ELR (cell line): ENCODE data around the gene PADI3.
A peak's percentile ranks its signal among the peaks of the same experiment; 100 is the strongest.
"Not testable (repeated sequence)": the region's sequence is repeated elsewhere in the genome, so short reads cannot be mapped to it uniquely, and the experiment has no call there.

ENCODE experiments used
- DNase-seq: peaks from one replicate; pipeline ENCODE4 v3.0.0-alpha.2; 2015; ENCODE audit warnings: low read depth

Gene PADI3

GRCh38 chr1:17216078-17216477 lies 32.8 kb upstream of the PADI3 start:
- DNase-seq, result no peak

GRCh38 chr1:17217607-17218006 lies 31.3 kb upstream of the PADI3 start:
- no peak for DNase-seq

DNA sequence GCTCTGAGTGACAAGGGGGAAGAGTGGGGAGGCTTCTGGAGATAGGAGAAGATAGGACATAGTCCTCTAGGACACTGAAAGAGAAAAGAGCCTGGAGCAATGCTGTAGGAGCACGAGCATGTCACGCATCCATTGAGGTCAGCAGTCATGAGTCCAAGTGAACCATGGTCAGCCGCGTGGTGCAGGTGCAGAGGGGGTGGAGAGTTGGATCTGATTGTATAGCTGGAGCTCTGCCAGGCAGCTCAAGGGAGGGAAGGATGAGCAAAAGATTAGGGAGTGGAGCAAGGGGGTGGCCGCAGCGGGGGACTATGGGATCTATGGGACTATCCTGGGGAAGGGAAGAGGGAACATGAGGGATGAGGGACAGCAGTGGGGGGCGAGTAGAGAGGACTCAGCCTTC lies 30.0 kb upstream of the PADI3 start:
- no peak for DNase-seq

DNA sequence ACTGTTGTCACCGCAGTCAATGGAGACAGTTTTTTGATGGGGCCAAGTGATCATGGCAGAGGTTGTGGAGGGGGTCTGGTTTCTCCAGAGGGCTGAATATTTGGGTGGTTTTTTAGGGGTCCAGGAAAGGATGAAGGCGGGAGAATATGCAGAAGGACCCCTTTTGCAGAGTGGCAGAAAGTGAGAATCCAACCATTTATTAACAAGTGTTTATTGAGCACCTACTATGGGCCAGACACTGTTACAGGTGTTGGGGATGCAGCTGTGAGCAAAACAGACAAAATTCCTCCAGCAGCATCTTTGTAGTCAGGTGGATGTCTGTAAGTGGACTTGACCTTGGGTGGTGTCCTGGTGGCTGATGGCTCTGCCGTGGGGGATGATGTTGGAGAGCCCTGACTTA lies 28.6 kb upstream of the PADI3 start:
- DNase-seq, result no peak

DNA sequence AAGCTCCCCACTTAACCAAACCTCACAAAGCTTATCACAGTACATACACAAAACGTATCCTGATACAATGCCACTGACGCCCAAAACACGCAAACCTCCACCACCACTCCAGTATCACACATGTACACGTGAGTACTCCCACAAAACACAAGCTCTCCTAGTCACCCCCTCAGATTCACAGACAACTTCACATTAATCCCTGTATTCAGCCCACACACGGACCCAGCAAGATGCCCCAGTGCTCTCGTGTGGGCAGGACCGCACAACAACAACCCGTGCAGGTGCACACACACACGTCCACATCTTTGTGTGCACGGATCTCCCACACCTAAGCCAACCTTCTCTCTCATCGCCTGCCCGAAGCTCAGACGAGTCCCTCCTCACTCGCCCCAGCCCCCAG lies 26.3 kb upstream of the PADI3 start:
- no peak for DNase-seq

DNA sequence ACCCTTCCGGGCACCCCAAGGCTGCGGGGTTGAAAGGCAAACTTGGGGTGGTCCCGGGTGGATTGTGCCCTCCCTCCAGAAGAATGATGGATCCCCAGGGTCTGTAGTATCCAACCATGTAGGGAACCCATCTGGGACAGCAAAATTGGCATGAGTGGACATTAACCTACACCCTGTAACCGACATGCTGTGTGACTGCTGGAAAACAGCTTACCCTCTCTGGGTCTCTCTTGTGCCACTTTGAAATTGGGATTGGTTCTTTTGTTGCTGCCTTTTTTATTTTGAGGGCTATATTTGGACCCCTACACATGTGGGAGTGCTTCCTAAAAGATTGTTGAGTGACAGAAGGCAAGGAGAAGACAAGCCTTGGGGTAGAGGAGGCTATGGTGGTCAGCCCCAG lies 24.5 kb upstream of the PADI3 start:
- DNase-seq, result no peak

GRCh38 chr1:17225140-17225539 lies 23.8 kb upstream of the PADI3 start:
- no peak for DNase-seq

DNA sequence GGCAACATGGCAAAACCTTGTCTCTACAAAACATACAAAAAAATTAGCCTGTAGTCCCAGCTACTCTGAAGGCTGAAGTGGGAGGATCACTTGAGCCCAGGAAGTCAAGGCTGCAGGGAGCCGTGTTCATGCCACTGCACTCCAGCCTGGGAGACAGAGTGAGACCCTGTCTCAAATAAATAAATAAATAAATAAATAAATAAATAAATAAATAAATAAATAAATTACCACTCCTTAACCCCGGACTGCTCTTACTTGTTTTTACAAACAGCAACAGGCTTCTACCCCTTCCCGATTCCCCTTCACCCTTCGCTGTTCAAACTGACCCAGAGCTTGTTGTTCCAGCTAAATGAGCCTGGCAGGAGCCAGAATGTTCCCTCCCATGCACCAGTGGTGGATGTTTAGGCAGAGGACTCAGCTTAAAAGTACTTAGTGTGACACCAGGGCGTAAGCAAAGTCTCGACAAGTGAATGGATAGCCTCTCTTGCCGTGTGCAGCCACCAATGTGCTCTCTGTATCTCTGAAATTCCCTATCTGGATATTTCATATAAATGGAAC lies 21.5 kb upstream of the PADI3 start:
- no peak for DNase-seq

- no peak for DNase-seq
These were observed 20.3 kb upstream of the PADI3 start for GRCh38 chr1:17228619-17229018.

GRCh38 chr1:17229379-17229778 lies 19.5 kb upstream of the PADI3 start:
- no peak for DNase-seq

GRCh38 chr1:17230106-17230505 lies 18.8 kb upstream of the PADI3 start:
- DNase-seq, result no peak

GRCh38 chr1:17230671-17231310 lies 18.1 kb upstream of the PADI3 start:
- no peak for DNase-seq

GRCh38 chr1:17232759-17233661 lies 15.9 kb upstream of the PADI3 start:
- peak; percentile 93 for DNase-seq

- peak; percentile 97 for DNase-seq
These were observed 15.1 kb upstream of the PADI3 start for GRCh38 chr1:17233675-17234320.

- DNase-seq, result no peak
These were observed 14.5 kb upstream of the PADI3 start for GRCh38 chr1:17234405-17234804.

DNA sequence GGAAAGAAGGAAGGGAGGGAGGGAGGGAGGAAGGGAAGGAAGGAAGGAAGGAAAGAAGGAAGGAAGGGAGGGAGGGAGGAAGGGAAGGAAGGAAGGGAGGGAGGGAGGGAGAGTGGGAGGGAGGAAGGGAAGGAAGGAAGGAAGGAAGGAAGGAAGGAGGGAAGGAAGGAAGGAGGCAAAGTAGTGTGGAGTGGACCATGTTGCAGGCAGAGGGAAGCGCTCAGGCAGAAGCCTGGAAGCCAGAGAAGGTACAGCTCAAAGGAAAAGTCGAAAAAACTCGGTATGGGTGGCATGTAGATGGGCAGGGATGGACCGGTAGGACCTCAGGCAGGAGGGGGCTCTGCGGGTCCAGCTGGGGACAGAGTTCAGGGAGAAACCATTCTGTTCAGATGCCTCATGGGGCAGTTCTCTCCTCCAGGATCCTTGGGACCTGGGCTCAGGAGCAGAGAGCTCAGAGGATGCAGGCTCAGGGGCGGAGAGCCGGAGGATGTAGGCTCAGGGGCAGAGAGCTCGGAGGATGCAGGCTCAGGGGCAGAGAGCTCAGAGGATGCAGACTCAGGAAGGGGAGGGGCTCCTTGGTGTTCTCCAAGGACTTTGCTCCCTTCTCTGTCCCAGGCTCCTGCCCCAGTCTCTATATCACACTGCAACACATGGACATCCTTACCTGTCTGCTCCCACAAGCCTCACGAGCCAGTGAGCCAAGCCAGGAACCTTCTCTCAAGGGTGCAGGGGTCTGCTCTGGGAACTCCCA lies 13.6 kb upstream of the PADI3 start:
- DNase-seq, result no peak

DNA sequence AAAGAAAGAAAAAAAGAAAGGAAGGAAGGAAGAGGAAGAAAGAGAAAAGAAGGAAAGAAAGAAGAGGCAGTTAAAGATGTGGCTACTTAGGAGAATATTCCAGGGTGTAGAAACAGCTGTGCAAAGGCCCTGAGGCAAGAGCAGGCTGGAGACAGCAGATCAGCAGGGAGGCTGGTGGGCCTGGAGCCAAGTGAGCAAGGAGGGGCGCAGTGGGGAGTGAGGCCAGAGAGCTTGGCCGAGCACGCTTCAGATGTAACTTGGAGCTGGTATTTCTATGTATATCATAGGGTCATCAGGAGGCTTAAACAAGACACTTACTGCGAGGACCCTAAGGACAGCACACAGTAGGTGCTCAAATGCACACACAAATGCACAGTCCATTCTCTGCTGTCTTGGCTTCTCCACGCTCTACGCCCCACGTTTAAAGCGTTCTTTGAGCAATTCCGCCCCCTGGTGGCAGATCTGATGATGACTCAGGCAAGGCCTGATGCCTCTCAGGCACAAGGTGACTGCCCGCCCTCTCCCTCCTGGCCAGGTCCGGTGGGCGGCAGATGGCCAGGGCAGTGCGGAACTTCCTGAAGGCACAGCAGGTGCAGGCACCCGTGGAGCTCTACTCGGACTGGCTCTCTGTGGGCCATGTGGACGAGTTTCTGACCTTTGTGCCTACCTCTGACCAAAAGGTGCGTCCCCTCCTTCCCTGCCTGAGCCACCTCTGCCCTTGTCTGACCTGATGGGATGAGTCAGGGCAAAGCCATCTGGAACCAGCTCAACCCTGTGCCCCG lies 11.9 kb upstream of the PADI3 start:
- peak; percentile 88 for DNase-seq

DNA sequence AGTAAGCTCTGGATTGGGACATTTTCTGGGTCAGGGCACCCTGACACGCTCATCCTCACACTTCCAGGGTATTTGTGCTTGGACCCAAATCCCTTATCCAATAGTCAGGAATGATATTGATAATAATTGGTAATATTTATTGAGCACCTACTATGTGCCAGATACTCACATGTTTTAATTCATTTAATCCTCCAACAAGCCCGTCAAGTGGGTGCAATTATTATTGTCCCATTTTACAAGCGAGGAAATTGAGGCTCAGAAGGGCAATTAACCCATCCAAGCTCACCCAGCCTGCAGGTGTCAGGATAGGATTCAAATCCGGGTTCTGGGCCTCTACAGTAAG lies 11.4 kb upstream of the PADI3 start:
- no peak for DNase-seq

- peak; percentile 87 for DNase-seq
These were observed 9.5 kb upstream of the PADI3 start for GRCh38 chr1:17239420-17239819.

DNA sequence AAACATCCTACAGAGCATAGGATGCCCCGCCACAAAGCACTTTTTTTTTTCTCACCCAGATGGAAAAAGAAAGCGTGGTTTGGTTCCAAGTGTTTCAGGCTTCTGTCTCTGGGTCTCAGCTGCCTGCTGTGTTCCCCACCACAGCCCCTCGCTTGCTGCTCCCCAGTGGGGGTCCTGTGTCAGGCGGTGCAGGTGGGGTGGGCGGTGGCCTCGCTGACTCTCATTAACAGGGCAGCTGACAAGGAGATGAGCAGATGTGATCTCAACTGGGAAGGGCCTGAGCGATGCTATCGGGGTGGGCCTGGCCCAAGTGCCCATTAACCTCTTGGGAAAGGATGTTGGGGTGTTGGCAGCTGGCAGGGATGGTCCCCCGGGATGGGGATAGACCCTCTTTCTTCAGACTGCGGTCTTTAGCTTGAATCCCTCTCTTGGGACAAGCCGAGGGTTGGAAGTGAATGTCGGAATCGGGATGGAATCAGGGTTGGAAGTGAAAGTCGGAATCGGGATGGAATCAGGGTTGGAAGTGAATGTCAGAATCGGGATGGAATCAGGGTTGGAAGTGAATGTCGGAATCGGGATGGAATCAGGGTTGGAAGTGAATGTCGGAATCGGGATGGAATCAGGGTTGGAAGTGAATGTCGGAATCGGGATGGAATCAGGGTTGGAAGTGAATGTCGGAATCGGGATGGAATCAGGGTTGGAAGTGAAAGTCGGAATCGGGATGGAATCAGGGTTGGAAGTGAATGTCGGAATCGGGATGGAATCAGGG lies 7.7 kb upstream of the PADI3 start:
- DNase-seq, result not testable (repeated sequence)

DNA sequence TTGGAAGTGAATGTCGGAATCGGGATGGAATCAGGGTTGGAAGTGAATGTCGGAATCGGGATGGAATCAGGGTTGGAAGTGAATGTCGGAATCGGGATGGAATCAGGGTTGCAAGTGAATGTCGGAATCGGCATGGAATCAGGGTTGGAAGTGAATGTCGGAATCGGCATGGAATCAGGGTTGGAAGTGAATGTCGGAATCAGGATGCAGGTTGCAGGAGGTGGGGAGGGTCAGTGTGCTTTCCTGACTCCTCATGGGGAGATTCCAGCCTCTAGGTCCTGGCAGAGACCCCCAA lies 7.2 kb upstream of the PADI3 start:
- DNase-seq, result not testable (repeated sequence)
